Stimulated activated CD8-positive, alpha-beta memory T cell treated with anti-CD3 and anti-CD28 coated beads, Interleukin-2, amount 100 ng/mL, for 48 hours (primary cell): ENCODE measurements around the gene JMJD7.

Experiments
- DNase-seq, 2 donors: peaks; one replicate each; pipeline ENCODE4 v3.0.0-alpha.2; 2020; ENCODE audit warnings: low read depth in 2 of 2

Gene JMJD7

DNA sequence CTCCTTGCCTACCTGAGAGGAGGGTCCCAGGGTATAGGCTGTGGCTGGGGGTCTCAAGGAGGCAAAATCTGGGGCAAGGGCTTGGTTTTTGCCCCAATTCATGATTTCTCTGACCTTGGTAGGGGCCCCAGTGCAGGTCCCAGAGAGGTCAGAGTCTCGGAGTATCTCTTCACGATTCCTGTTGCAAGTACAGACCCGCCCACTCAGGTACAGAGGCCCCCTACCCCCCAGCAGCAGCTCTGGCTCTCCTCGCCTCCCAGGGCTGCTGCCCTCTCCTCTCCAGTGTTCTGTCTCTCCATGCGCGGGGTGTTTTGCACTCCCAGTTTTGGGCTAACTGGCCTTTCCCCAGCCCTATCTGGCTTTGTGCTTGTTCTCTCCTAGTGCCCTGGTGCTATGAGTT is 5.4 kb upstream of the JMJD7 start:
- DNase-seq: no peak

DNA sequence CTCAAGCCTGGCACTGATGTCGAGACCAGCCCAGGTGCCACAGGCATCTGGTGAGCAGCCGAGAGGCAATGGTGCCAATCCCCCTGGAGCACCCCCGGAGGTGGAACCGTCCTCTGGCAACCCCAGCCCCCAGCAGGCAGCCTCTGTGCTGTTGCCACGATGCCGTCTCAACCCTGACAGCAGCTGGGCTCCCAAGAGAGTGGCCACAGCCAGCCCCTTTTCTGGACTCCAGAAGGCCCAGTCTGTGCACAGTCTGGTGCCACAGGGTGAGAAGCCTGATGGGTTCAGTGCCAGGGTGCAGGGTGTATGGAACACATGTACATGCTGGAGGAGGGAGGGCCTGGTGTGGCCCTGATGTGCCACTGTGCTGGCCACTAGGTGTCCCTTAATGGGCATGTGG is 4.9 kb upstream of the JMJD7 start:
- no peak for DNase-seq

GRCh38 chr15:41823502-41823901 is 4.4 kb upstream of the JMJD7 start:
- DNase-seq: no peak

- no peak for DNase-seq
These were observed 3.7 kb upstream of the JMJD7 start for GRCh38 chr15:41824062-41824745.

DNA sequence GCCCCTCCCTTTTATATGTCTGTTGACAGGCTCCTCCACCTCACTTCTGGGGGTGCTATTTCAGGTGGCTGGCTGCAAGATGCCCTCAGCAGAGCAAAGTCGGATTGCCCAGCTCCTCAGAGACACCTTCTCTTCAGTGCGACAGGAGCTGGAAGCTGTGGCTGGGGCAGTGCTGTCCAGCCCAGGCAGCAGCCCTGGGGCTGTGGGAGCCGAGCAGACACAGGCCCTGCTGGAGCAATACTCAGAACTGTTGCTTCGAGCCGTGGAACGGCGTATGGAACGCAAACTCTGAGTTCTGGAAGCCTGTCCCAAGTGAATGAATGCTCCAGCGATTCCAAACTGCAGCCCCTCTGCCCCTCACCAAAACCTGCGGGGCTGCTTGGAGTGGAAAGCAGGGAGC is 2.7 kb upstream of the JMJD7 start:
- DNase-seq: no peak

DNA sequence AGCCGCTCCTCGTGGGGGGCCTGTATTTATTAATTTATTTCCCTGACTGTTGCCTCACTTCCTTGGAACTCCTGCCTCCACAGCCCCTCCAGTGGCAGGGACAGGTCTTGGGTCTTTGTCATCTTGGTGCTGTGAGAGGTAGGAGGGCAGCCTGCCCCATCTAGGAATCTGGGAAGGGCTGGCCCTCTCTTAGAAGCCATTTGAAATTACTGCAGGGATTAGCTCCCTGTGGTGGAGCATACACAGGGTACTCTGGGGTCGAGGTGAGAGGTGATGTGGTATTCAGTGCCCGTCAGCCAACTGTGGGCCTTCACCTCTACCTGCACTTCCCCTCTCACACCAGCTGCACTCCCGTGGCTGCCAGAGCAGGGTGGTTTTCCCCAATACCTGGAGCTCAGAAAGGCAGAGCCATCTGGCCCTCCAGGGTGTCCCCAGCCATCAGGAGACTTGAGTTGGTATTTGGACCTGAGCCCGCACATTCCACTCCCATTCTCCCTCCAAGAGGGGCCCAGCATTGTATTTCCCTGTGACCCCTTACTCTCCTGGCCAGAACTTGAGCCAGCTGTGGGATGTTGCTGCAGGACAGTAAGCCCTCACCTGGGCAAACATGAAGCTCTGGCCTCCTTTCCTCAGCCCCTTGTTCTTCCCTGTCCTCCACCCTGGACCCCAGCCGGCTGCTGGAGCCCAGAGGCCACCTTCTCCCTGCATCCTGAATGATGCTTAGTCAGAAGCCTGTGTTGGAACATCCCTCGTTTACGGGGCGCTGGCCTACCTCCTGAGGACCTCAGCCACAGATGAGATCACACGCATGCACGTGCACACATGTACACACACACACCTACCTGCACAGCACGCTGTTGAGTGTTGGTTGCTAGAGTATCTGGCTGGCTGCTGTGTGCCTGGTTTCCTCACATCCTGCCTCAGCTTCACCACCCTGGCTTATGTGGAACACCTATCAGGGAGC is 2.0 kb upstream of the JMJD7 start:
- DNase-seq: no peak

GRCh38 chr15:41827290-41827879 is 507 bp upstream of the JMJD7 start:
- DNase-seq: peak in 1 of 2 donors; percentile 17

- DNase-seq: no peak
These were observed 882 bp downstream of the JMJD7 start for GRCh38 chr15:41828807-41829141.

DNA sequence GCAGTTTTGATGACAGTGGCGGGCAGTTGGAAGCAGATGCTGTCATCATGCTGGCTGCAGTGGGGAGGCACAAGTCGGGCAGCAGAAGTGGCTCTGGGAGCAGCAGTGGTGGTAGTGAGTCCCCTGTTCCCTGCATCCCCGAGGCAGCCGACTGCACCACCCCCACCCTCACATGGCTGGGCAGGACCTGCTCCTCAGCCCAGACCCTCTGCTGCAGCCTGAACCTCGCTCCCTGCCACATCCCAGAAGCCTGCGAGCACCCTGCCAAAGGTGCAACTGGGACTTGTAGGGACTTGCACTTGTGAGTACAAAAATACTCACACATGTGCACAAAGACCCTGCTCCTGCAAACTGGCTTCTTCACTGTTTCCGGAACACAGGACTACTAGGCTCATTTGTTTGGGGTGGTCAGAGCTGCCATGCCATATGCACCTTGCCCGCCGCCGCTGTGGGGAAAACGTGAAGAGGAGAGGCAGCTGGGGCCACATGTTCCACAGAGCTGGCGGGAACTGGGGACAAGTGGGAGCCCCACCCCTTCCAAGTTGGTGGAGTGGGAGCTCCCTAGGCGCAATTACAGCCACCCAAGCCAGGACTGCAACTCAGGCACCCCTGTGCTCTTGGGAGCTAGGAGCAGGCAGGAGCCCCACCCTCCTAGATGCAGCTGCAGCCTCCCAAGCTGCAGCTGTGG is 2.2 kb downstream of the JMJD7 start:
- no peak for DNase-seq

DNA sequence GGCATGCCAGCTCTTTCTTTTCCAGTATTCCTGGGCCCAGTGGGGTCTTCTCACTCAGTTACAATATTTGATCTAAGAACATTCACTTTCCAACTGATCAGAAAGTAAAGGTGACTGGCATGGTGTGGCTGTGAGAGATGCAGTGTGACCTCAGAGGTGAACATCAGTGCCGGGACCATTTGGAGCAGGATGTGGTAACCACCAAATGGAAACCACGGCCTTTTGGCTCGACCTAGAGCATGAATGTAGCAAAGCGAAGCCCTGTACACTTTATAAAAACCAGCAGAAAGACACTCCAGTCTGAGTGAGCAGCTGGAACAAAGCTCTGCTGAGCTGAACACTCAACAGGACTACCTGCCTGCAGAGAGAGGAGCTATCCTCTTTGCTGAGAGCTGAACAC is 3.4 kb downstream of the JMJD7 start:
- DNase-seq: peak in 1 of 2 donors; percentile 14

- DNase-seq: no peak
These were observed 4.3 kb downstream of the JMJD7 start for GRCh38 chr15:41832208-41832607.

GRCh38 chr15:41832875-41833274 is 5.0 kb downstream of the JMJD7 start:
- DNase-seq: no peak

DNA sequence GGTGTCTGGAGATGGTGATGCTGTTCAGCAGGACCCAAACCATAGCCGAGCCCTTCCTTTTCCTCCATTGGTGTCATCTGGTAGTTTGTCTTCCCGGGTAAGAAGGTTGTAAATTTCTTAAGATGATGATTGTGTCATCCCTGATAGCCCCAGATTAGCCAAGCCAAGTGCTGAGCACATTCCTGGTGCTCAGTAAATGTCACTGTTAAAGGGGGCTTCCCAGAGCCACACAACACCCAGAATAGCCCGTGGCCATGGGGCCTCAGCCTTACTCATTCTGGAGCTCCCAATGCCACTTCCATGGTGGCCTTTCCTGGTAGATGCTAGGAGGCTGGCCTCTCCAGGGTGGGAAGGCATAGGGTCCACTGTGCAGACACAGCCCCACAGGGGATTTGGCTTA is 6.2 kb downstream of the JMJD7 start:
- DNase-seq: no peak

- DNase-seq: no peak
These were observed 8.2 kb downstream of the JMJD7 start for GRCh38 chr15:41836073-41836472.

- no peak for DNase-seq
These were observed 9.0 kb downstream of the JMJD7 start for GRCh38 chr15:41836713-41837454.

DNA sequence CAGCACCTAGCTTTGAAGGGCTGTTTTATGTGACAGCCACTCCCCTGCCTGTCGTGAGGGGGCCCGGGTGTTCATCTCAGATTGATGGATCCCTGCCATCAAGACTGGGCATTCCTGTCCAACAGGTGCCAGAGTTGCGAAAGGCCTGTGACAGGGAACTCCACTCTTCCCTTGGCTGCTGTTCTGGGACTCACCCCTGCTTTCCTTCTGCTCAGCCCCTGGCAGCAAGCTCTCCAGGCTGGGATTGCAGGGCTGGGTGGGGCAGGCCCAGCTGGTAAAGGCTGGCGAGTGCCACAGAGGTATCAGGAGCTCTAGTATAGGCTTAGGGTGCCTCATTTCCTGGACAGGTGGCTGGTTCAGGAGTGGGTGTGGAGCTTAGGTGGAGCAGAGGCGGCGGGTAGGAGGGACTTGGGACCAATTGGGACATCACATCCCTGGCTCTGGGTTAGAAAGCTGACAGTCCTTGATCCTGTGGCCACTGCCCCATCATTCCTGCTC is 10.6 kb downstream of the JMJD7 start, which contains the start of gene PLA2G4B:
Gene PLA2G4B, plus strand, starts transcription at position 448 of the 498 bp plus-strand sequence. CDS start 67 bp downstream, outside the sequence.
- DNase-seq: no peak

GRCh38 chr15:41839781-41840491 is 12.0 kb downstream of the JMJD7 start:
- DNase-seq: no peak

DNA sequence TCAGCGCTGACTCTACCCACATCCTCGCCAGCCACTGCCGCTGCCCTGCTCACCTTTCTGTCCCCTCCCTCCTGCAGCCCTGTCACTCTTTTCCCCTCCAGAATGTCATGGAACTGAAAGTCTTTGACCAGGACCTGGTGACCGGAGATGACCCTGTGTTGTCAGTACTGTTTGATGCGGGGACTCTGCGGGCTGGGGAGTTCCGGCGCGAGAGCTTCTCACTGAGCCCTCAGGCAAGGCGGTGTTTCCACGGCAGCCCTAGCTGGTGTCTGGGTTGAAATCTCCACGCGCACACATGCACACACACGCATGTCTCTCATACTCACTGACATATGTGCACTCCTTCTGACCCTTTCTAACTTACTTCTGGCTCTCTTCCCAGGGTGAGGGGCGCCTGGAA is 12.8 kb downstream of the JMJD7 start:
- DNase-seq: no peak

GRCh38 chr15:41841131-41841530 is 13.2 kb downstream of the JMJD7 start:
- no peak for DNase-seq

DNA sequence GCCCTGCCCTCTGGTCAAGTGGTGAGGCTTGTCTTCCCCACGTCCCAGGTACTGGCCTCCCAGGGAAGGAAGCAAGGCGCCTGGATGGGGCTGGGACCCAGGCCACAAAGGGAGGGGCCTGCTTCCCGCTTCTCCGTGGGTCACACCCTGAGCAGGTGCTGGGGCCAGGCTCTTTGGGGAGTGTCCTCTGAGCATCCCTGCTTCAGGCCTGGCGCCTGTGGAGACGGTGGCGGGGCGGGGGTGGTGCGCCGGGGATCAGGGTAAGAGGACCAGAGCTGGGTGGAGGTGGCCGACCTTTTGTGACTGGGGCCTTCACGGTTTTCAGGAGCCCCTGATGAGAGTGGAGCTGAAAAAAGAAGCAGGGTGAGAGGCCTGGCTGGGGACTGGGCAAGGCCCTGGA is 14.3 kb downstream of the JMJD7 start:
- no peak for DNase-seq

DNA sequence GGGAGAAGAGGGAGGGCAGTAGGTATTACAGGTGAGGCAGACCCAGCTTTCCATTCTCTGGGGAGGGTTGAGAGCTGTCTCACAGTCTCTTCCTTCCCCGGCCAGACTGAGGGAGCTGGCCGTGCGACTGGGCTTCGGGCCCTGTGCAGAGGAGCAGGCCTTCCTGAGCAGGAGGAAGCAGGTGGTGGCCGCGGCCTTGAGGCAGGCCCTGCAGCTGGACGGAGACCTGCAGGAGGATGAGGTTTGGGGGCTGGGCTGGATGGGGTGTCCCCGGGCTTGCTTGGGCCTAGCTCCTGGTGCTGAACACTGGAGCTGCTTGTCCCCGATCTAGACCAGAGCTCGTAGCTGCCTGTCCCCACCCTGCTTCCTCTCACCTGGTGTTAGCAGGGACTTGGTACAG is 15.7 kb downstream of the JMJD7 start:
- DNase-seq: no peak
